AG10803 (cell line): ENCODE measurements around the gene CTNS.
A peak's percentile ranks its signal among the peaks of the same experiment; 100 is the strongest.
"Not testable (repeated sequence)": the region's sequence is repeated elsewhere in the genome, so short reads cannot be mapped to it uniquely, and the experiment has no call there.

ENCODE experiments used
- DNase-seq: peaks from one replicate; pipeline ENCODE4 v3.0.0; 2010; ENCODE audit warnings: low read depth
- H3K4me3 ChIP-seq: 2 replicates; pipeline ENCODE4 v1.5.1; 2011; ENCODE audit warnings: mild to moderate bottlenecking, low read length, control low read depth
- CTCF ChIP-seq: conservative IDR thresholded peaks from 2 replicates; pipeline ENCODE4 v1.5.1; 2011; ENCODE audit warnings: mild to moderate bottlenecking, low read length, control low read depth, inconsistent platforms

Gene CTNS

GRCh38 chr17:3697103-3697476 lies 60.5 kb downstream of the CTNS start:
- H3K4me3 ChIP-seq: no peak overlapping the region
- TF ChIP-seq CTCF: no peak
- no peak for DNase-seq

DNA sequence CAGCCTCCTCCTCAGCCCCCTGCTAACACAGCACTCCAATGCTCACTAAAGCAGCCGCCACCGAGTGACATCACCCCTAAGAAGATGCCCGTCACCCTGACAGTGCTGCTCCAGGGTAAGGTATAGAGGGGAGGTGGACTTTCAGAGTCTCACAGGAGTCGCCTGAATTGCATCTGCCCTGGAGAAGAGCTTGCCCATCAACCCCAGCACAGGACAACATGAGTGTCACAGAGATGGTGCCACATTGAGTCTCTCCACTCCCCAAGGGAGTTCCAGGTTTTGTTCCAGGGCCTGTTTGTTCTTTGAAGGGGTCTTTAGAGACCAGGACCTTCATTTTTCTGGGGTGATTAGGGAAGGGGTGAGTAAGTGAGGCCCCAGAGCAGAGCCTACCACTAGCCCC lies 61.6 kb downstream of the CTNS start:
- TF ChIP-seq CTCF: no peak

GRCh38 chr17:3699951-3700350 lies 63.4 kb downstream of the CTNS start:
- DNase-seq: no peak
- TF ChIP-seq CTCF: no peak
- no peak overlapping the region for H3K4me3 ChIP-seq

More for the DNA sequence above, 61.6 kb downstream of the CTNS start:
- DNase-seq: no peak
- H3K4me3 ChIP-seq: no peak overlapping the region

DNA sequence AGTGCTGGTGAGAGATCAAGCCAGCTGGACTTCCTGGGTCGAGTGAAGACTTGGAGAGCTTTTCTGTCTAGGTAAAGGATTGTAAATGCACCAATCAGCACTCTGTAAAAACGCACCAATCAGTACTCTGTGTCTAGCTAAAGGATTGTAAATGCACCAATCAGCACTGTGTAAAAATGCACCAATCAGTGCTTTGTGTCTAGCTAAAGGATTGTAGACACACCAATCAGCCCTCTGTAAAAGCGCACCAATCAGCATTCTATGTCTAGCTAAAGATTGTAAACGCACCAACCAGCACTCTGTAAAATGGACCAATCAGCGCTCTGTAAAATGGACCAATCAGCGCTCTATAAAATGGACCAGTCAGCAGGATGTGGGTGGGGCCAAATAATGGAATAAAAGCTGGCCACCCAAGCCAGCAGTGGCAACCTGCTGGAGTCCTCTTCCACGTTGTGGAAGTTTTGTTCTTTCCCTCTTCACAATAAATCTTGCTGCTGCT lies 65.5 kb downstream of the CTNS start:
- DNase-seq: not testable (repeated sequence)

DNA sequence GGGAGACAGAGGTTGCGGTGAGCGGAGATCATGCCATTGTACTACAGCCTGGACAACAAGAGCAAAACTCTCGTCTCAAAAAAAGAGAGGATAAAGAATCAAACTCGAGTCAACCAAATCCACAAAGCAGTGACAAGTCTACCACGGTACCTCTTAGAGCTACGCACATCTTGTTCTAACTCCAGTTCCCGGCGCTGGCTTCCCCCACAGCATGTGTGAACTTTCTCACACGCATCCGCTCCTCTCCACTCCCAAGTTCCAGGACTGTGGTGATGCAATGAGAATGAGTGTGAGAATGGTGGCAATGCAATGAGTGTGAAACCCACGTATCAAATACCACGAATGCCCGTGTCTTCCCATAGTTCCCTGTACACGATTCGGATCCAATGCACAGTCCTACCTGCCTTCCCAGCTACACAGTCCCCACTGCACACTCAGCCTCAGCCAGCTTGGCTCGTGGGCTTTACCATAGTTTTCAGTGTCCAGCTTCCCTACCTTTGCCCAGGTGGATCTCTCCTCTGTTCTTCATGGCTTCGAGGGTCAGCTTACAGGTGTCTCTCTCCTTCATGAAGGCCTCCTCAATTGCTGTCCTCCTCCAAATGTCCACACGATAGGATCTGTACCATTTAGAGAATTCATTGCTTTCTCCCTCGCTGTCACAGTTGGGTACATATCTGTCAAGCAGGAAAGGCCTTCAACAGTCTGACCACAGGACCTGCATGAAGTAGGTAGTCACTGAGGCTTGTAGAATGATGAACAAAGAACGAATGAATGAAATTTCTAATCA lies 68.6 kb downstream of the CTNS start:
- DNase-seq: no peak
- no peak overlapping the region for H3K4me3 ChIP-seq
- no peak for TF ChIP-seq CTCF

More for the DNA sequence above, 65.5 kb downstream of the CTNS start:
- not testable (repeated sequence) for H3K4me3 ChIP-seq

GRCh38 chr17:3705718-3705984 lies 69.1 kb downstream of the CTNS start:
- not testable (repeated sequence) for H3K4me3 ChIP-seq

GRCh38 chr17:3708366-3708765 lies 71.8 kb downstream of the CTNS start:
- no peak overlapping the region for H3K4me3 ChIP-seq
- no peak for DNase-seq
- no peak for TF ChIP-seq CTCF

More at GRCh38 chr17:3705718-3705984, 69.1 kb downstream of the CTNS start:
- not testable (repeated sequence) for DNase-seq

- H3K4me3 ChIP-seq: no peak overlapping the region
- DNase-seq: peak; percentile 30
- no peak for TF ChIP-seq CTCF
Observed at GRCh38 chr17:3710951-3711383, 74.4 kb downstream of the CTNS start.
